HG03571 (cell line): ENCODE measurements around the gene BCL2L12.
A peak's percentile ranks its signal among the peaks of the same experiment; 100 is the strongest.

Experiments used
- ATAC-seq: cut with Tn5 transposase; IDR thresholded peaks from one replicate; pipeline ENCODE4 v1.9.1; 2021; ENCODE audit not compliant: unreplicated experiment

Gene BCL2L12

DNA sequence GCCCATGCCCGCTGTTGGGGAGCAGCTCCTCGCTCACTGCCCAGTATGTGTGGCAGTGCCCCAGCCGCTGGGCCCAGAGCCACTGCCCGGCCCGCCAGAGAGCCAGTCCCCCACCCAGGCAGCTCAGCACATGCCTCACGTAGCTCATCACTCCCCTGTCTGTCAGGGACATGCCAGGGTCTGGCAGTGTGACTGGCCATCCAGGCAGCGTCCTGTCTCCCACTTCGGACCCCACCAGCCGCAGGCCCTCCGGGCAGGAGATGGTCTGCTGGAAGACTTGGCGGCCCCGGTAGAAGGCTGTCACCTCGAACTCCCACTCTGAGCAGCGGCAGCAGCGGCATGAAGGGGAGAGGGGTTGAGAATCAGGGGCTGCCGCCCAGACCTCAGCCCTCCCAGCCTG lies 3.7 kb upstream of the BCL2L12 start:
- ATAC-seq: no peak

DNA sequence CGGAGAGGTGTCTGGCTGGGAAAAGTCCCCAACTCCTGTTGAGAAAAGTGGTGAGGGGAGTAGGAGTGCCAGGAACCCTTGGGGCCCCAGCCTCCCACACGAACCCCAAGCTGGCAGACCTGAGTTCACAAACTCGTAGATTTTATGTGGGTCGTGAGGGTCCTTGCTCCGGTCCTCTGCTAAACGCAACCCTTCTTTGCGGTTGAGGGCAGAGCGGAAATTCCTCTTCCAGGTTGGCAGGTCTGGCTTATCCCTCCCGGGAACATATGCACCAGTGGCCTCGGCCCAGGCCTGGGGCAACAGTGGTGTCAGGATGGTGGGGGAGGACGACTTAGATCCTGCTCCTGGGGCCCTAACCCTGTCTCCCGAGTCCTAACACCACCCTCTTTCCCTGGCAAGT lies 2.5 kb upstream of the BCL2L12 start:
- ATAC-seq: no peak

DNA sequence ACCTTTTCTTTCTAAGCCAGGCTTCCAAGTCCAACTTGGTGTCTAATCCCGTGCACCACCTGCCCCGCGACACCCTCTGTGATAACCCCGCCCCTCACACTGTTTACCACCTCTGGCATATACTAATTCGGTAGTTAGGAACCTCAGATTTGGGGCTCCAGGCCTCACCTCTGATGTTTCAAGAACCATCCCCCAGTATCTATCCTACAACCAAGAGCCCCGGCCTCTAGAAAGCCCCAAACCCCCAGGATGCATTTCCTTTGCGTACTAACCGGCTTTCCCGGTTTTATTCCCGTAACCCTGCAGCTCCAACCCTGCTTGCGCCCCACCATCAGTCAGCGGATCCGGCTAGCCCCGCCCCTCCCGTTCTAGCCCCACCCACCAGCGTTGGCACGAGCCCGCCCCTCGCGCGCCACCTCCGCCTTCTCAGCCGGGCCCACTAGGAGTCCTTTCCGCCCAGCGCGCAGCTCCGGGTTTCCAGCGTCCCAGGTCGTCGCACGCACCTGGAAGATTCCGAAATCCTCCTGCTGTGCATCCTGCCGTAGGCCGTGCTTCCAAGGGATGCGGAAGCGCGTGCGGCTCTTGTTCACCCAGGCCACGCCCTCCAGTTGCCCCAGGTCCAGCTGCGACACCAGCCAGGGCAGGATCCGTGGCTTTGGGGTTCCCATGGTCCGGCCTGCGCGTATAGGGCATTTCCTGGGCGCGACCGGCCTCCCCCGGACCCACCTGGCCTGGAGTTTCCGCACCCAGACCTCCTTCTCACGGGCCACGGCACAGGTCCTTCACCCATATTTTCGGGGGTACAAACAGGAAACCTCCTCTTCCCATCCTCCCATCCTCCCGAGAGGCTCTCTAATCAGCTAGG lies 1.3 kb upstream of the BCL2L12 start:
- ATAC-seq: no peak

DNA sequence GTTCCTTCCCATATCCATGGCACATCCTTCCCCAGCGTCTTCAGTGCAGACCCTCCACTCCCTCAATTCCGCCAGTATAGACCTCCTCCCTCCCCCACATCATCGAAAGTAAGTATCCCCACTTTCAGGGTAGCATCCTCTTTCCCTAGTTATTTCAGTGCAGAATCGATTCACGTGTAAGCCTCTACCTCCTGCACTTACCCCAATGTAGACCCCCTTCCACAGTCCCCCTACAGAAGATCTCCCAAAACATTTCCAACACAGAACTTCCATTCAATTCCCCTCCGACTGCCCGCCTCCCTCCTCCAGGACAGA lies 740 bp upstream of the BCL2L12 start:
- no peak for ATAC-seq

DNA sequence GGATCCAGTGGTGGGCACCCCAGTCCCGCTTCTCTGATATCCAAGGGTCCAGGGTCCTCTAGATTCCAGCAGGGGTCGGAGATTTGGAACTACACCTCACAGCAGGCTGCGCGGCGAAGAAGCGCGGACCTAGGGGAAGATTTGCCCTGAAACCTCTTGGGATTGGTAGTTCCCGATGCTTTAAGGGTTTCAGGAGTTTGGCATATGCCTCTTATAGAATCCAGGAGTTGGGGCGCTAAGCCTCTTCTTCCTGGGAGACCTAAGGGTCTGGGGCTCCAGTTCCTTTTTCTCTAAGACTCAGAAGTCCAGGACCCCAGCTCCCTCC lies 349 bp downstream of the BCL2L12 start:
- no peak for ATAC-seq

DNA sequence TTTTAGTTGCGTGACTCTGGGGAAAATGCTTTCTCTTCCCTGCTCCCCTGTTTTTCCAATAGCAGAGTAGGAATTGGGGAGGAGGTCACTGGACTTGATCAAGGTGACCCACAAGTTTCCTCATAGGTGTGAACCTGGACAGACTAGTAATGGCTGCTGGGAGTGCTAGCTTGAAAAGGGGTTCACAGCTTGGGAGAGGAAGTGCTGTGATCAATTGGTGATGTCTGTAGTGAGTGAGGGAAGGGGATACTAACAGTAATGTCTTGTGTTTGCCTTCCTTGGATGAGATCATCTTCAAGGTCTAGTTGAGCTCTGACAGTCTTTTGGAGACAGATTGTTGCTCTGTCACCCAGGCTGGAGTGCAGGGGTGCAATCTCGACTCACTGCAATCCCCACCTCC lies 1.7 kb downstream of the BCL2L12 start:
- no peak for ATAC-seq

DNA sequence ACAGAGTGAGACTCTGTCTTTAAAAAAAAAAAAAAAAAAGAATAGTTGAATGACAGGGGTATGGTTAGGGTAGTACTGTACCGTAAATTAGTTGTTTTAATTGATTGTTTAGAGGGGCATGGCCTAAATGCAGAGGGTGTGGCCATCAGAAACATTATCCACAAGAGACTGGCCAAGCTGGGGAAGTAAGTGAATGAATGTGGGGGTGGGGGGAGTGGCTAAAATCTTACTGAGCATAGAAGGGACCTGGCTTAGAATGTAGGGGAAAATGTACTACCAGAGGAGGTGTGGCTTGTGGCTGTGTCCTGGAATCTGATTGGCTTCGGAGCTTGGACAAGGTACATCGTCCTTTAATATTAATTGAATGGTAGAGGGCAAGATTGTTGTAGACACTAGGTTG lies 3.8 kb downstream of the BCL2L12 start:
- ATAC-seq: no peak

DNA sequence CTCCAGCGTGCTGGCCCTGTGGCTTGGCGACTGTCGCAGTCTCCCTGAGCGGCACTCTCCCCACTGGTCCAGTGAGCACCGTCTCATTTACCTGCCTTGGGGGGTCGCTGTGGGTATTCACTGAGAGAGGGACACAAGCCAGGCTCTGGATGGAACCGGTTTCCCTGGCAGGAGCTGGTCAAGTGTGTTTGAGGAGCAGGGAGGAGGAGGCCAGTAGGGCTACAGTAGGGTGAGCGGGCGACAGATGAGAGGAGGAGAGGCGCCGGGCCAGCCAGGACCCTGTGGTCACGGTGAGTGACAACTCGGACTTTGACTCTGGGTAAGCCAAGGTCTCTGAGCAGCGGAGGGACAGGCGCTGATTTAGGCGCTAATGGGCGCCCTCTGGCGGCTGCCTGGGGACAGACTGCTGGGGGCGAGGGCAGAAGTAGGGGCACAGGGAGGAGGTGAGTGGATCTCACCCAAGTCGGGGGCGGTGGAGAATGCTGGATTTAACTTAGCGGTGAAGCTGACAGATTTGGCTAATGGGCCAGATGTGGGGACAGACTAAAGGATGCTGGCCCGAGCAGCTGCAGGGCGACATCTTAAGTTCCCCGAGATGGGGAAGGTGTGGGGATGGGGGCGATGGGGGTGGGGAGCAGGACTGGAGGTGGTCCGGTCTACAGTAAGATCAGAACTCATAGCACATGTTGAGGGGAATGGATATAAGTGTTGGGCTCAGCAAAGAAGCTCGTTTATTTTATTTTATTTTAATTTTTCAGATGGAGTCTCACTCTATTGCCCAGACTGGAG lies 6.6 kb downstream of the BCL2L12 start:
- ATAC-seq: no peak

DNA sequence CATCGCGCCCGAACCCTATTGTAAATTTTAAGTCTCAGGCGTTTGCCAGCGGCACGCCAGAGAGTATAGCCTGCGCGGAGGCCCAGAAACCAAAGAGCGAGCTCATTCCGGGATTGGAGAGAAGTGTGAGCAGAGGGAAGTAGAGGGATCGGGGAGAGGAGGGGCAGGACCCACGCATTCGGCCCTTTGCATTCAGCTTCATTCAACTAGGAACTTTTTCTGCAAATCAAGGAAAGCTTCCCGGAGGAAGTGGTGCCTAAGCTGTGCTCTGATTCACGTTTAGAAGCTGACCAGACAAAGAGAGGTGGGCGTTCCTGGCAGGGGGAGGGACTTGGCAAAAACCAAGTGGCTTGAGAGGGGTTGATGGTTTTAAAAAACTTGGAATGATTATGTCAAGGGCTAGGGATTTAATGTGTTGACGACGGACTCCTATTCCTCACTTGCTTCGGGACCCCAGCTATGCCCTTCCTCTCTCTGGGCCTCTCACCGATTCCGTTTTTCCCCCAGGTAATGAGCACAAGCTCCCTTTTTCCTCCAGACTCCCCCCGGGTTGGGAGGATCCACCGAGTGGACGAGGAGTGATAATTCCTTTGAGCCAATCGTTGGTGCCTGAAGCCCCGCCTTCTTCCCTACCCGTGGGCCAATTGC lies 10.5 kb downstream of the BCL2L12 start:
- peak; percentile 19 for ATAC-seq

DNA sequence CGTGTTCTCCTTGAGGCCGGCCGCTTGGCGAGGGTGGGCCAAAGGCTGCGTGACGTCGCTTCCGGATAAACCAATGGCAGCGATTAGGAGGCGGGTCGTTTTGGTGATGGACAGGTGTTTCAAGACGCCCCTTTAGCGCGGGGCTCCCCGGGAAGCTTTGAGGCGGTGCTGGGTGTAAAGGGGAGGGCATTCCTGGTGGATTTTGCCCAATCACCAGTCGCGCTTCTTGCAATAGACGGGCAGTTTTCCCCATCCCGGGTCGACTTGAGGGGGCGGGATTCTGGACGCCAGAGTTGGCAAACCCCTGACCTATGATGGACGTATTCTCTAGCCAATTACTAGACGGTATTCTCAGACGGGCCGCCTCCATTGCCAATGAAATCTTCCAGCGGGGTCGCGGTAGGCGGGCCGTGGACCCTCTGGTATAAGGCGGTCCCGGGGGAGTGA lies 11.1 kb downstream of the BCL2L12 start:
- ATAC-seq: peak; percentile 64

DNA sequence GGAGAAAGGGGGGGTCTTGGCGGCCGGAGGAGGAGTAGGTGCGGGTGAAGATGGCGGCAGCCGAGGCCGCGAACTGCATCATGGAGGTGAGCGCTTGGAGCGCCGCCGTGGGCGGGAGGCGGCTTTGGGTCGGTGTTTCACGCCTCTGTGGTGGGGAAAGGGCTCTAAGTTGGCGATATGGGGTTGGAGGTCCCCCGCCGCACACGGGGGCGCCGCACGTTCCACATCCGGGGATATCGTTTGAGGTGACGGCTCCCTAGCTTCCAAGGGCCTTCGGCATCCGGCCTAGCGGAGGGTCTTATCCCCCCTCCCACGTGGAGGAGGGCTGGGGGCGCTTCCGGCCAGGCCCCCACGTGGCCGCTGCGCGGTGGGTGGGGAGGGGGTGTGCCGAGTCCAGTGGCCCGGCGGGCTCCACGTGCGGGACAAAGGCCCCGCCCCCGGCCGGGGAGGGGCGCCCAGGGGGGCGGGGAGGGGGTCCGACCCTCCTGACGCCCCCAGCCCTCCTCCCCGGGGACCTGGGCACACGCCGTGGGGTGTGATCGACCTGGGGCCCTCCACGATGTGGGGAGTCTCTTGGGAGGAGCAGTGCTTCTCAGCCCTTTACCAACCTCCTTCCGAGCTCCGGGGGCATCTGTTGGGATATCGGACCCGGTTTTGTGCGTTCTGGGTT lies 11.6 kb downstream of the BCL2L12 start, which contains the start of gene PRMT1:
Gene PRMT1 (plus strand): TSS at position 41 of the 670 bp plus-strand sequence. CDS start 10 bp downstream, at position 51.
- ATAC-seq: no peak

DNA sequence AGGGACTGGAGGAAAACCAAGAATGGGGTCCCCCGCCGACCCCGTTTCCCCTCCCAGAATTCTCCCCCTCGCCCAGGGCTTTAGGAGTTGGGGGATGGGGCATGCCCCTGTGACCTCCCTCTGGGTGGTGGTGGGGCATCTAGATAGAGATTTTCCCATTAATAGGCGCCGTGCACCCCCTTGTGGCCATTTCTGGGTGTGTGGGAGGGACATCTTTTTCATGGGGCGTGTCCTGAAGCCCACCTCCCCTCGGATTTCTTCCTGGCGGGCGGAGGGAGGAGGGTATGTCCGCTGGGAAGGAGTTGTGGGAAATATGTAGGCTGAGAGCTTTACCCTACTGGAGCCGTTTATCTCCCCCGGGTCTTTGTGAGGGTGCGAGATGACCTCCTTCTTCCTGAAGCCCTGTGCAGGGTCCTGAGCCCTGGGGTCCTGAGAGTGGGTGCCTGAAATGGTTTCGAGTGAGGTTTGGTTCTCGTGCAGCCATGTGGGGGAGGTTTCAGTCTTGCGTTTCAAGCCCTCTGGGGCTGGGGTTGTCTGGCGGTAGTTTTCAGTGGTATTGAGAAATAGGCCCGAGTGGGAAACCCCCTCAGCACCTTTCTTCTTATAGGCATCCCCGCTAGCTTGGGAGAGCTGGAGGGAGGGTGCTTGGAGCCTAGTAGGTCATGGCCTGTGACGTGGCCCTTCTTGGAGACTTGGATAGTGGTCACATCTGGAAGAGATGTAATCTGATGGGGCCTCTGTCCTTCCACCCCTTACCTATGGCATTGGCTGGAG lies 12.4 kb downstream of the BCL2L12 start:
- no peak for ATAC-seq

DNA sequence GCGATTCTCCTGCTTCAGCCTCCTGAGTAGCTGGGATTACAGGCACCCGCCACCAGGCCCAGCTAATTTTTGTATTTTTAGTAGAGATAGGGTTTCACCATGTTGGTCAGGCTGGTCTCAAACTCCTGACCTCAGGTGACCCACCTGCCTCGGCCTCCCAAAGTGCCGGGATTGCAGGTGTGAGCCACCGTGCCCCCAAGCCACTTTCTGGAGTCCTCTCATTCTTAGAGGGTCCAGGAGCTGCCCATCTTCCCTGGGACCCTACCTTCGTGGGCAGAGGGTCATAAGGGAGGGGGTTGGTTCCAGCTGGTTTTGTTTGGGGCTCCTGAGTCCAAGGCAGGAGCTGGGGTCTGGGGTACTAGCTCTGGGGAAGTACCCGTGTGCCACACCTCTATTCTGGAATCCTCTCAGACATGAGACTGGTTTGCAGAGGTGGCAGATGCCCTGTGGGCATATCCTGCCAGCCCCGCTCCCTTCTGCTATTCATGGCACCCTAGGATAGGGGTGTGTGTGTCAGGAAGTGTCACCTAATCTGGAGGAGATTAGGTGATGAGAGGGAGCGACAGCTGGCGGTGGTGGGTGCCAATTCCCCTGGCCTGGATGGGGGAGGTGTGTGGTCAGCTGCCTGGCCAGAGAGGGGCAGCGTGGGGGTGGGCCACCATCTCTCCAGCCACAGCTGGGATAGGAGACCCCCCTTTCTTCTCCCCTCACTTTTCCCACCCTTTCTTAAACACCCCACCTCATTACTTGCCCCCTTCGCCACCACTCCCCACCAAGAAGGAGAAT lies 13.4 kb downstream of the BCL2L12 start:
- ATAC-seq: no peak

DNA sequence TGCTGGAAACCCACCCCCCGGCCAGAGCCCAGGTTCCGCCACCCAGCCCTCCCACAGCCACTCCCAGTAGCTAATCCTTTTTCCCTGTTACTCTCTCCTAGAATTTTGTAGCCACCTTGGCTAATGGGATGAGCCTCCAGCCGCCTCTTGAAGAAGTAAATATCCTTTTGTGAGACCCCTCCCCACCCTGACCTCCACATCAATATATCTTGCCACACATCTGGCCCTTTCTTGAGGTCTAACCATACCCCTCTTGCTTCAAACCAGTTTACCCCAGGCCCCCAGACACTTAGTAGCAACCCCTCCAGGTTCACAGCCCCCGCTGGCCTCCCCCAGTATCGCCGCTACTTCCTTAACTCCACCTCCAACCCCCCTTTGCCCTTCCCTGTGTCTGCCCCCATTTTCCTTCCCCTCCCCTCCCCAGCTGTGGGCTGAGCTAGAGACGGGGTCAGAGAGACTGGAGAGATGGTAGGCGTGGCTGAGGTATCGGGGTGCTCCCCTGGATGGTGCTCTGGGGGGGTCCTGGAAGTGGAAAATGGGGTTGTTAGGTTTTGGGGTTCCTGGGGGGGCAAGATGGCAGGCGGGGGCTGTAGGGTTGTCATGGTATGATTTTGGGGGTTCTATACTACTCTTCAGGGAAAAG lies 14.2 kb downstream of the BCL2L12 start:
- ATAC-seq: no peak

DNA sequence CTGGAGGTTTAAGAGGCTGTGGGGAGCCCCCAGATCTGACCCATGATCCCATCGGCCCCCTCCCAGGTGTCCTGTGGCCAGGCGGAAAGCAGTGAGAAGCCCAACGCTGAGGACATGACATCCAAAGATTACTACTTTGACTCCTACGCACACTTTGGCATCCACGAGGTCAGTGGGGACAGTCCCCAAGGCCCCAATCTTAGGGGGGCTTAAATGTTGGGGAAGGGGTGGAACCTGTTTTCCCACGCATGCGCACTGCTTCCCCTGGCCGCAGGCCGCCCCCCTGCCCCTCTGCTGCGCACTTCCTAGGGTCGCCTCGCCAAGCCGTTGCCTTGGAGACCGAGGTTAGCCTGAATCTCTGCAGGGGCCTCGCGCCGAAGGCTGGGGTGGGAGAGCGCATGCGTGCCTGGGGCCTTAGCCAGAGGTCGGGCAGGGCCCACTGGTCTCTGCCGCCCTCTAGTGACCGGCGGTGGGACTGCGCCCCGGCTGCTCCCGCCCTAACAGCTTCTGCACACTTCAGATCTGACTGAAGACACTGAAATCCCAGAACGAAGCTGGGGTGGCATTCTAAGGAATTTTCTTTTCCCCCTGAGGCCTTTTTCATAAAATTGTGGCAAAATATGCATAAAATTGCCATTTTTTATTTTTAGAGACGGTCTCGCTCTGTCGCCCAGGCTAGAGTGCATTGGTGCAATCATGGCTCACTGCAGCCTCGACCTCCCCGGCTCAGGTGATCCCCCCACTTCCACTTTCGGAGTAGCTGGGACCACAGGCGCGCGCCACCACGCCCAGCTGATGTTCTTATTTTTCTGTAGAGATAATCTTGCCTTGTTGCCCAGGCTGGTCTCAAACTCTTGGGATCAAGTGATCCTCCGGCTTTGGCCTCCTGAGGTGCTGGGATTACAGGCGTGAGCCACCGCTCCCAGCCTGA lies 15.0 kb downstream of the BCL2L12 start:
- ATAC-seq: no peak

DNA sequence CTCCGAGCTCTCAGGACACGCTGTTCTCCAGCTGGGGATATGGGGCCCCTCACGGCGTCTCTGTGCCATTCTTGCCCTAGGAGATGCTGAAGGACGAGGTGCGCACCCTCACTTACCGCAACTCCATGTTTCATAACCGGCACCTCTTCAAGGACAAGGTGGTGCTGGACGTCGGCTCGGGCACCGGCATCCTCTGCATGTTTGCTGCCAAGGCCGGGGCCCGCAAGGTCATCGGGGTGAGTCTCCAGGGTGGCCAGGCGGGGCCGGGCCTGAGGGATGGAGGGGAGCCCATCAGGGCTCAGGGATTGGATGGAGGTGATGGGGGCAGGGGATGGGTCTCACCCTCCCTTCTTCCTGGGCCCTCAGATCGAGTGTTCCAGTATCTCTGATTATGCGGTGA lies 16.1 kb downstream of the BCL2L12 start:
- ATAC-seq: no peak

DNA sequence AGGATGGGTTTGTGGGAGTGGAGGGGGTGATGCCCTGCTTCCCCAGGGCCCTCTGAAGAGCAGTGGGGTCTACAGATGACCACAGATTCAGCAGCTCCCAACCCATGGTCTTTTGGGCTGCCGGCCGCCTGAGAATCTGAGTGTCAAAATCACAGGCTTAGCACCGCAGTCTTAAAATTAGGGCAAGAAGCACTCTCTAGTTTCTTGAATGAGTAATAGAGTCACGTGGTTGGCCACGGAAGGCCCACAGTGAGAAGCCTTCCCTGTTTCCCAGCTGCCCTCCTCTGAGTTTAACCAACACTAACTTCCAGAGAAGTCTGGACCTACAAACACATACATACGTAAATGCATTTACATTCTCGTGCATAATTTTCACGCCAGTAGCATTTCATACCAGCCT lies 16.5 kb downstream of the BCL2L12 start:
- no peak for ATAC-seq

DNA sequence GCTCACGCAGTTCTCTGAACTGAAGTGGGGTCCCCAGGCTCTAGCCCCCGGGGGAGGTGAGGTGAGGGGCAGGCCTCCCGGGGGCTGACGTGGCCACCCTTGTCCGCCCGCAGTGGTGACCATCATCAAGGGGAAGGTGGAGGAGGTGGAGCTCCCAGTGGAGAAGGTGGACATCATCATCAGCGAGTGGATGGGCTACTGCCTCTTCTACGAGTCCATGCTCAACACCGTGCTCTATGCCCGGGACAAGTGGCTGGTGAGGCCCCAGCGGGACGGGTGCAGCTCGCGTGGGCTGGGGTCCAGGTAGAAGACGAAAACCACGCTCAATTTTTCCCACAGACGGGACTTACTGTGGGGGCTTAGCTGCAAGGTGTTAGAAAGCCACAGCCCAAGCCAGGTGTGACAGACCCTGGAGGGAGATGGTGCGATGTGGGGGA lies 18.1 kb downstream of the BCL2L12 start:
- ATAC-seq: no peak
